ENCODE data around the gene NRDE2.

The NRDE2 gene

DNA sequence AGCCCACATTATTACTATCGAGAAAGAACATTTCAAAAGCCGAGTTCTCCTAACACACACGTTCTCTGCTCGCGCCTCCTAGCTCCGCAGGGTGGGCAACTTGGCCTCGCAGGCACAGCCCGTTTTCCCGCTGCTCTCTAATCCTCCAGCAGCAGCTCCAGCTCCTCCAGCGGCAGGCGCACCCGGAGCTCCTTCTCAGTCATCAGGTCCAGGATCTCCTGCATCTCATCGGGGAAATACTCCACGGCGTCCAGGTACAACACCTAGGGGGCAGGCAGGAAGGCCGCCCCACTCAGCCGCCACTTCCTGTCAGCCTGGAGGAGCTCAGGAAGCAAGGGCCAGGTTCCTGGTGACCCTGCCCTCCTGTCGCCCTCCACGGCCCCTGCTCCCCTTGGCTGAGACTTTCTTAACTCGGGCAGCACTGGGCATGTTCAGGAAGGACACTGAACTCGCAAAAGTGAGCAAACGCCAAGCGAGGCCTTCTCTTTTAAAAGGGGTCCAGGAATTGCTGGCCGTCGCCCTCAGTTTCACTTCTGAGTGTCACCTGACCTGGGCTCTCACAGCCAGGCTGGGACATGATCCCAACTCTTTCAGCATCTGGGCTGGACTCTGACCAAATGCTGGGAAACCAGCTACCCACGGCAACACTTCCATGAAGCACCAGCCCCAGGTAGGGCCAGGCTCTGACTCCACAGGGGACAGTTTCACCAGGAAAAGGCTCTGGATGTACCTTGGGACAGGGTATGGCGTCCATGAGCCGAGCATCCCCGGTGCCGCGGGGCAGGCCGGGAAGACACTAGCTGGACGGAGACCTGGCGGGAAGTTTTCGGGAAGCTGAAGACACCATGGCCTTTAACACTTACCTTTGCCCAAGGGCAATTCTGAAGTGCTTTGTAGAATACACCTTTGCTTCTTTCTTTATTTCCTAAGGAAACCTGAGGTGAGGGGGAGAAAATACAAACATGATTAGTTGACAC lies 53.3 kb downstream of the NRDE2 start:
- no peak overlapping the region for H3K4me3 ChIP-seq (ENCODE audit: low read length)
- TF ChIP-seq, protein P1, sequence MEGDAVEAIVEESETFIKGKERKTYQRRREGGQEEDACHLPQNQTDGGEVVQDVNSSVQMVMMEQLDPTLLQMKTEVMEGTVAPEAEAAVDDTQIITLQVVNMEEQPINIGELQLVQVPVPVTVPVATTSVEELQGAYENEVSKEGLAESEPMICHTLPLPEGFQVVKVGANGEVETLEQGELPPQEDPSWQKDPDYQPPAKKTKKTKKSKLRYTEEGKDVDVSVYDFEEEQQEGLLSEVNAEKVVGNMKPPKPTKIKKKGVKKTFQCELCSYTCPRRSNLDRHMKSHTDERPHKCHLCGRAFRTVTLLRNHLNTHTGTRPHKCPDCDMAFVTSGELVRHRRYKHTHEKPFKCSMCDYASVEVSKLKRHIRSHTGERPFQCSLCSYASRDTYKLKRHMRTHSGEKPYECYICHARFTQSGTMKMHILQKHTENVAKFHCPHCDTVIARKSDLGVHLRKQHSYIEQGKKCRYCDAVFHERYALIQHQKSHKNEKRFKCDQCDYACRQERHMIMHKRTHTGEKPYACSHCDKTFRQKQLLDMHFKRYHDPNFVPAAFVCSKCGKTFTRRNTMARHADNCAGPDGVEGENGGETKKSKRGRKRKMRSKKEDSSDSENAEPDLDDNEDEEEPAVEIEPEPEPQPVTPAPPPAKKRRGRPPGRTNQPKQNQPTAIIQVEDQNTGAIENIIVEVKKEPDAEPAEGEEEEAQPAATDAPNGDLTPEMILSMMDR (conservative IDR thresholded peaks at IDR 0.05; ENCODE audit: low read length), result no peak
- no peak for DNase-seq (ENCODE audit: low read depth)

GRCh38 chr14:90277581-90278198 lies 54.1 kb downstream of the NRDE2 start:
- no peak for DNase-seq (ENCODE audit: low read depth)
- TF ChIP-seq, protein P1 (conservative IDR thresholded peaks at IDR 0.05; ENCODE audit: low read length), result no peak
- no peak overlapping the region for H3K4me3 ChIP-seq (ENCODE audit: low read length)

- no peak for DNase-seq (ENCODE audit: low read depth)
- H3K4me3 ChIP-seq (ENCODE audit: low read length), result no peak overlapping the region
- TF ChIP-seq, protein P1 (conservative IDR thresholded peaks at IDR 0.05; ENCODE audit: low read length), result no peak
Measured at GRCh38 chr14:90276646-90277367, 54.9 kb downstream of the NRDE2 start.

- DNase-seq (ENCODE audit: low read depth), result no peak
- TF ChIP-seq, protein P1 (conservative IDR thresholded peaks at IDR 0.05; ENCODE audit: low read length), result no peak
- no peak overlapping the region for H3K4me3 ChIP-seq (ENCODE audit: low read length)
Measured at GRCh38 chr14:90275820-90276219, 55.9 kb downstream of the NRDE2 start.

DNA sequence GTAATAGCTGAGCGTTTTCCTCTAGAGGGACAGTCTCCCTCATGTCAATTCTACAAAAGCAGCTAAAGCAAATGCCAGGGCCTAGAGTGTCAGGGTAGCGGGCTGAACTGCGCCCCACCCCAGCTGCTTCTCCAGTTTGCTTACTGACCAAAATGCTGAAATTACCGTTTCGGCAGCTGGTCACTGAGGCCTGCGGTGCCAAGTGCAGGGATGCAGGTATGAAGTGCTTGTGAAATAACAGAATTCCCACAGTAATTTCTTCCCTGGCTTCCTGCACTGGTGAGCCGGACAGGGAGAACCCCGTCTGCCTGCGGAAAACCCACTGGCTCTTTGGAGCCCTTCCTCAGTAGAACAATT lies 56.3 kb downstream of the NRDE2 start:
- H3K4me3 ChIP-seq (ENCODE audit: low read length), result no peak overlapping the region
- DNase-seq (ENCODE audit: low read depth), result no peak
- TF ChIP-seq, protein P1 (conservative IDR thresholded peaks at IDR 0.05; ENCODE audit: low read length), result no peak

GRCh38 chr14:90274808-90275457 lies 56.8 kb downstream of the NRDE2 start:
- peak; percentile 54 for DNase-seq (ENCODE audit: low read depth)
- H3K4me3 ChIP-seq (ENCODE audit: low read length), result no peak overlapping the region
- TF ChIP-seq, protein P1 (conservative IDR thresholded peaks at IDR 0.05; ENCODE audit: low read length), result no peak

All from AG10803 (cell line).